ENCODE measurements around the gene ASB4.

- TF ChIP-seq, protein P1, sequence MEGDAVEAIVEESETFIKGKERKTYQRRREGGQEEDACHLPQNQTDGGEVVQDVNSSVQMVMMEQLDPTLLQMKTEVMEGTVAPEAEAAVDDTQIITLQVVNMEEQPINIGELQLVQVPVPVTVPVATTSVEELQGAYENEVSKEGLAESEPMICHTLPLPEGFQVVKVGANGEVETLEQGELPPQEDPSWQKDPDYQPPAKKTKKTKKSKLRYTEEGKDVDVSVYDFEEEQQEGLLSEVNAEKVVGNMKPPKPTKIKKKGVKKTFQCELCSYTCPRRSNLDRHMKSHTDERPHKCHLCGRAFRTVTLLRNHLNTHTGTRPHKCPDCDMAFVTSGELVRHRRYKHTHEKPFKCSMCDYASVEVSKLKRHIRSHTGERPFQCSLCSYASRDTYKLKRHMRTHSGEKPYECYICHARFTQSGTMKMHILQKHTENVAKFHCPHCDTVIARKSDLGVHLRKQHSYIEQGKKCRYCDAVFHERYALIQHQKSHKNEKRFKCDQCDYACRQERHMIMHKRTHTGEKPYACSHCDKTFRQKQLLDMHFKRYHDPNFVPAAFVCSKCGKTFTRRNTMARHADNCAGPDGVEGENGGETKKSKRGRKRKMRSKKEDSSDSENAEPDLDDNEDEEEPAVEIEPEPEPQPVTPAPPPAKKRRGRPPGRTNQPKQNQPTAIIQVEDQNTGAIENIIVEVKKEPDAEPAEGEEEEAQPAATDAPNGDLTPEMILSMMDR (IDR thresholded peaks at IDR 0.05) = no peak
- no peak for TF ChIP-seq POLR2A (IDR thresholded peaks at IDR 0.05)
Measured at GRCh38 chr7:95569720-95570119, 84.0 kb downstream of the ASB4 start.
